Measurements from ENCODE around the gene ASB18.

Gene ASB18

GRCh38 chr2:236163471-236164200 is 100.6 kb downstream of the ASB18 start:
- H3K9me3 Mint-ChIP-seq = no peaks in the 10 kb centered on the region

DNA sequence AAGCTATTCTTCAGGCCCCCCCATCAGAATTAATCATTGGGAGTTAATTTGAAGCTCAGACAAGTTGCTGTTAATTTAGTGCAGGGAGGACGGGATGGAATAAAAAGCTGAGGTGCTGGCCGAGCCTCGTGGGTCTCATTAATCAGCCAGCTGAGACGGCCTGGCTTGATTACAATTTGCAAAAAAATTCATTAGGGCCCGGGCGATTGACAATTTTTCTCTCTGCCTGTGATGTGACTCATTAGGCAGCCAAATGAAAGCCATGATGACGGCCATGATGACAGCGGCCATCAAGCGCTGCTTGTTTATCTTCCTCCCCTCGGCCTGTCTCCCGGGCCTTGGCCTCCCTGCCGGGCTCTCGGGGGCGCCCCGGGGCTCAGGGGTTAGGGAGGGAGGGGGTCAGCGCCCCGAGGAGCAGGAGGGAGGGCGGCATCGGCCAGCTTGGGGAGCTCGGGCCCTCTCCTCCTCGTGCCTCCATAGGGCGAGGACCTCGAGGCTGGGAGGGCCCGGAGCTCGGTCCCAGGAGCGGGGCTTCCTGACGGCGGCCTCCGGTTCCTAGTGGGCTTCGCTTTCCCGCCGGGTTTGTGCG is 101.2 kb downstream of the ASB18 start:
- Mint-ChIP-seq H3K9me3 (no peaks in the 10 kb centered on the region), H3K27me3 (peaks cover 51% of the 10 kb centered on the region), H3K27ac (no peak overlapping the region), H3K4me1 (ENCODE audit: low read depth) (peaks cover 14% of the 10 kb centered on the region), H3K36me3 (ENCODE audit: low read depth) (no peaks in the 10 kb centered on the region), H3K4me3 (no peak overlapping the region)

More at GRCh38 chr2:236163471-236164200, 100.6 kb downstream of the ASB18 start:
- peaks cover 45% of the 10 kb centered on the region for H3K27me3 Mint-ChIP-seq
- no peak overlapping the region for H3K4me3 Mint-ChIP-seq
- no peak overlapping the region for H3K27ac Mint-ChIP-seq
- H3K4me1 Mint-ChIP-seq (ENCODE audit: low read depth) = peaks cover 14% of the 10 kb centered on the region
- H3K36me3 Mint-ChIP-seq (ENCODE audit: low read depth) = no peaks in the 10 kb centered on the region

DNA sequence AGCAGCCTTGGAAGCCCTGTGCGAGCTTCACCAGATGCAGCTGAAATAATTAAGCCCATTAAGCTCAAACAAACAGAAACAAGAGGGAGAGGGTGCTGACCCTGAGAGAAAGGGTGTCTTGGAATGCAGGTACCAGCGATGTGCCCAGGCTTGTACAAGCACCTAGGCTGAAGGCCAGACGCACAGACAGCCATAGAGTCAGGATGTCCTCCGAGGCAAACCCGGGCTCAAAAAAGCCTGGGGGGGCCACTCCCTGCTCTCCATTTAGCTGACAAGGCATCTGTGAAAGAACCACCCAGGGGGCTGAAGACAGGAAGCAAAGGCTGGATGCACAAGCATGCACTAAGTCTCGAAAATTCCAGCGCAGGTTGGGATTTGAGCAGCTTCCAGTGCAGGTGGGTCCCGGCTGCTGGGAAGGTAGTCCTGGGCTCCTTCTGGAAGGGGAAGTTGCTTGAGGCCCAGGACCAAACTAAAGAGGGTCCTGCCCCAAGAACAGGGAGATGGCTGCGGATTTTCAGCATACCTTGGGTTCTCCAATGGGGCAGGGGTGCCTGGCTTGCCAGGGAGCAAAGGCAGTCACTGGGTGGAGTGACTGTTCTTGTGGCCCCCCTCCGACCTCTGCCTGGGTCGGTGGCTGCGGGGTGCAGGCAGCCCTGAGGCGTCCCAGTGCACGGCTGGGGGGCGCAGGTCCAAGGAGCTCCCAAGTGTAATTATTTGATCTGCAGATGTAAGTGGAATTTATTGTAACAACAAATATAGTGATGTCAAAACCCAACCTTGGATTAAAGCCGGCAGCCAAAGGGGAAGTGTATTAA is 102.0 kb downstream of the ASB18 start:
- Mint-ChIP-seq H3K27me3 (peaks cover 57% of the 10 kb centered on the region), H3K9me3 (no peaks in the 10 kb centered on the region), H3K27ac (no peak overlapping the region), H3K4me3 (no peak overlapping the region), H3K36me3 (ENCODE audit: low read depth) (no peaks in the 10 kb centered on the region), H3K4me1 (ENCODE audit: low read depth) (peaks cover 14% of the 10 kb centered on the region)

DNA sequence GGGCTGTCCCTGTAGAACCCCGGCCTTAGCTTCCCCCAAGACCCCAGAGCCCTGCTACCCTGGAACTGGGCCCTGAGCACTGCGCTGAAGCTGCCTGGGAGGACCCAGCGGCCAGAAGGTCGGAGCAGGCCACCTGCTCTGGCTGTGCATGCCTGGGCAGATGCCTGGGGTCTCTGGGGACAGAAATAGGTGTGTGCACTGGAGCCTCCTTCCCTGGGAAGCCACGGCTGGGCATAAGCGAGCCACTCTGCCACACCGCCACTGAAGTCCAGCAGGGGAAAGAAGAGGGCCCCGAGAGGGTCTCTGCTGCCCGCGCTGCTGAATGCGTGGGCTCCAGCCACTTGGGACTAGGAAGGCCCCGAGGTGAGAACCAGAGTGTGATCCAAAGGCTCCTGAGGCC is 102.7 kb downstream of the ASB18 start:
- Mint-ChIP-seq H3K4me1 (ENCODE audit: low read depth) (peaks cover 10% of the 10 kb centered on the region), H3K4me3 (no peak overlapping the region), H3K36me3 (ENCODE audit: low read depth) (no peaks in the 10 kb centered on the region), H3K27me3 (peaks cover 58% of the 10 kb centered on the region), H3K27ac (no peak overlapping the region), H3K9me3 (no peaks in the 10 kb centered on the region)

DNA sequence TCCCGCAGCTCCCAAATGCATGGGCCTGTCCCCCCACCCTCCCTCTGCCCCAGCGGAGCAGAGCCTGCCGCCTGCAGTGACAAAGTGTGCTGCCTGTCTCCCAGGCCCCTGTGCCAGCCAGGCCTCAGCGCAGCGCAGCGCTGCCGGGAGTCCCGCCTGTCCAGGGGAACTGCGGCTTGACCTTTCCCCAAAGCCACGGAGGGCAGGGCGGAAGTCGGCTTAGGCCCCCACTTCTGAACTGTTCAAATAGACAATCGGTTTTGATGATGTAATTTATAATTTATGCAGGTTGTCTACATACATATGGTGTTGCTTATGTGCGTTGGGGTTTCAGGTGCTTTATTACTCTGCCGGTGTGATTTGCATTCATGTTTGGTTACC is 103.1 kb downstream of the ASB18 start:
- no peak overlapping the region for H3K27ac Mint-ChIP-seq
- H3K4me1 Mint-ChIP-seq (ENCODE audit: low read depth) = peaks cover 6% of the 10 kb centered on the region
- peaks cover 54% of the 10 kb centered on the region for H3K27me3 Mint-ChIP-seq
- no peak overlapping the region for H3K4me3 Mint-ChIP-seq
- no peaks in the 10 kb centered on the region for H3K9me3 Mint-ChIP-seq
- H3K36me3 Mint-ChIP-seq (ENCODE audit: low read depth) = no peaks in the 10 kb centered on the region

DNA sequence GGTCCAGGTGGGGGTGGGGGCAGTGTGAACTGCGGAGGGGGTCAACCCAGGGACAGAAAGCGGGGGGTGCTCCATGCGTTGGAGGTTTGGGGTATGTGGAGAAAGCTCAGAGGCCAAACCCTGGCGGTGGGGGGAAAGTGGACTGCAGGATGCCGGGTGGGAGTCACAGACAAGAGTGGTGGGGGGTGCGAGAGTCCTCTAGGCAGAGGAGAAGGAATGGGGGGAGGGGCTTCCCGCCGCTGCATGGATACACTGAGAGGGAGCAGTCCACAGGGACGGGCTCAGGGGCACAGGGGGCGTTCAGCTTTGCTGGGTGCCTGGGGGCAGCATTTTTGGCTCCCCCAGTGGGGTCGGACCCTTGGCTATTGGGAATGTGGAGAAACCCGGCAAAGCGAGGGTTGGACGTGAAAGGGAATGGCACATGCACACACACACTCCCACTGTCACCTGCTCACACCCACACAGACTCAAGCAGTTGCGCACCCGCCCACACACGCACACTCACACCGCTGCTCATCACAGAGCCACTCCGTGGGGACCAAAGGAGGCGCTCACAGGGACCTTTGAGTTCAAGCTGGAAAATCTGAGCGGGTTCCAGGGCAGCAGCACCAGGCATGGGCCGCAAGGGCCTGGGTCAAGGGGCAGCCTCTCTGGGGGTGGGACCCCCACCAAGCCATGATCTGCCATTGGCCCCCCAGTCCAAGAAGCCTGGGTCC is 103.7 kb downstream of the ASB18 start:
- Mint-ChIP-seq H3K36me3 (ENCODE audit: low read depth) (no peaks in the 10 kb centered on the region), H3K27me3 (peaks cover 49% of the 10 kb centered on the region), H3K4me1 (ENCODE audit: low read depth) (peaks cover 6% of the 10 kb centered on the region), H3K9me3 (no peaks in the 10 kb centered on the region), H3K4me3 (no peak overlapping the region), H3K27ac (no peak overlapping the region)

DNA sequence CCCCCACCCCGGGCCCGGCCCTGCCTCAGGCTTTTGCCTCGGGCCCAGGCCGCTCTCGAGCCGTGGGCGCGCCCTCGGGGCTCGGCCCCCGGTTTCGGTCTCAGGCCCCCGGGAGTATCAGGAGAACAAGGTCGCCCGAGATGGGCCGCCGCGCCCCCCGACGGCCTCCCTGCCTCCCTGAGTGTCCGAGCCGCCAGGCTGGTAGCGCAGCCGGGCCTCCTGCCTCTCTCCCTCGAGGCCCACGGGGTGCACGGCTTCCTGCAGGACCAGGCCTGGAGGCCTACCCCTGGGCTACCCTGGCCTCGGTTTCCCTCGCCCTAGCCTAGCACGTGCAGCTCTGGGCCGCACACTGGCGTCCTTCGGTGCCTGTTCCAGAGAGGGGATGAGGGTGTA is 104.4 kb downstream of the ASB18 start:
- Mint-ChIP-seq H3K27me3 (peaks cover 41% of the 10 kb centered on the region), H3K27ac (no peak overlapping the region), H3K4me3 (no peak overlapping the region), H3K4me1 (ENCODE audit: low read depth) (peaks cover 2% of the 10 kb centered on the region), H3K36me3 (ENCODE audit: low read depth) (no peaks in the 10 kb centered on the region), H3K9me3 (no peaks in the 10 kb centered on the region)

- no peaks in the 10 kb centered on the region for H3K4me1 Mint-ChIP-seq (ENCODE audit: low read depth)
- peaks cover 5% of the 10 kb centered on the region for H3K9me3 Mint-ChIP-seq
- H3K36me3 Mint-ChIP-seq (ENCODE audit: low read depth) = no peaks in the 10 kb centered on the region
- H3K27ac Mint-ChIP-seq = no peak overlapping the region
- H3K27me3 Mint-ChIP-seq = peaks cover 45% of the 10 kb centered on the region
- H3K4me3 Mint-ChIP-seq = no peak overlapping the region
Observed at GRCh38 chr2:236158969-236159777, 105.0 kb downstream of the ASB18 start.

DNA sequence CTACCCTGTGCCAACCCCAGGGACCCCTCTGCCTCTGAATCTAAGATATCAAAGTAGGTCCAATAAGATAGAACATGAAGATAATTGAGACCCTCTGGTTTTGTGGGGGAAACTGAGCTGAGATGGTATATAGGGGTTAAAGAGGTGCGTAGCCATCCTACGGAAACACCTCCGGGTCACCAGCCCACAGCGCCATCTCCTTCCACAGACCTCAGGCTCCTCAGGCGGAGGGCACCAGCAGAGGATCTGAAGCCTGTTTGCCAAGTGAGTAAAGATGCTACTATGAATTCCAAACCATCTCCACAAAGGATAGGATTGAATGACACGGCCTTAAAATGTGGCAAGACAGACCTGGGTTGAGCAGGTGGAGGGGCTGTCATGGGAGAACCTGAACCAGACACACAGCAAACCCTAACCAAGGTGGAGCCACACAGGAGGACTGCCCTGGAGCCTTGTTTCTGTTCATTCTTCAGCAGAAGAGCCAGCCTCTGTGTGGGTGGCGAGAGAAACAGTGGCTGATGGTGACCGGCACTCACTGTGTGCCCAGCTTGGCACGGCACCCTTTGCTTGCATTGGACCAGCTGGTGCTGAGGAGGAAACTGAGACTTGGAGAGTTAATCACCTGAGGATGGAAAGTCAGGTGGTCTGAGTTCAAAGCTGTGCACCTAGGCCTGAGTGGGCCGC is 106.2 kb downstream of the ASB18 start:
- Mint-ChIP-seq H3K4me1 (ENCODE audit: low read depth) (no peaks in the 10 kb centered on the region), H3K27me3 (peaks cover 50% of the 10 kb centered on the region), H3K36me3 (ENCODE audit: low read depth) (no peaks in the 10 kb centered on the region), H3K27ac (no peak overlapping the region), H3K9me3 (peaks cover 10% of the 10 kb centered on the region), H3K4me3 (no peak overlapping the region)

GRCh38 chr2:236157366-236157765 is 106.8 kb downstream of the ASB18 start:
- no peak overlapping the region for H3K27ac Mint-ChIP-seq
- H3K4me1 Mint-ChIP-seq (ENCODE audit: low read depth) = no peaks in the 10 kb centered on the region
- peaks cover 10% of the 10 kb centered on the region for H3K9me3 Mint-ChIP-seq
- peaks cover 44% of the 10 kb centered on the region for H3K27me3 Mint-ChIP-seq
- no peaks in the 10 kb centered on the region for H3K36me3 Mint-ChIP-seq (ENCODE audit: low read depth)
- no peak overlapping the region for H3K4me3 Mint-ChIP-seq

DNA sequence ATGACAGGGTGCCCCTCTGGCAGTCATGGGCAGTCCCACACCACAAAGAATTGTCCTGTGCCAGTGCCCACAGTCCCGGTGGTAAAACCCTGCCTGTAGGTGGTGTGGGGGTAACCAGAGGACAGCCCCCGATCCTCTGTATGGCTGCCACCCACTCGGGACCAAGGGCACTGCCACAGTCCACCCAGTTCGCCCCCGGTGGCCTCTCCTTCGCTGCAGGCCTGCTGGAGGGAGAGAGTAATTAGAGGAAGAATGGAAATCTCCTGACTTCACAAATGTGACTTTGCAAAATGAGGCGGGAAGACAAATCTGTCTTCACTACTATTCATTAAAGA is 107.4 kb downstream of the ASB18 start:
- H3K27me3 Mint-ChIP-seq = peaks cover 39% of the 10 kb centered on the region
- H3K4me3 Mint-ChIP-seq = no peak overlapping the region
- peaks cover 10% of the 10 kb centered on the region for H3K9me3 Mint-ChIP-seq
- no peaks in the 10 kb centered on the region for H3K4me1 Mint-ChIP-seq (ENCODE audit: low read depth)
- no peak overlapping the region for H3K27ac Mint-ChIP-seq
- H3K36me3 Mint-ChIP-seq (ENCODE audit: low read depth) = no peaks in the 10 kb centered on the region

GRCh38 chr2:236156095-236156859 is 107.9 kb downstream of the ASB18 start:
- Mint-ChIP-seq H3K4me1 (ENCODE audit: low read depth) (no peaks in the 10 kb centered on the region), H3K27me3 (peaks cover 33% of the 10 kb centered on the region), H3K4me3 (no peak overlapping the region), H3K9me3 (peaks cover 10% of the 10 kb centered on the region), H3K27ac (no peak overlapping the region), H3K36me3 (ENCODE audit: low read depth) (no peaks in the 10 kb centered on the region)

DNA sequence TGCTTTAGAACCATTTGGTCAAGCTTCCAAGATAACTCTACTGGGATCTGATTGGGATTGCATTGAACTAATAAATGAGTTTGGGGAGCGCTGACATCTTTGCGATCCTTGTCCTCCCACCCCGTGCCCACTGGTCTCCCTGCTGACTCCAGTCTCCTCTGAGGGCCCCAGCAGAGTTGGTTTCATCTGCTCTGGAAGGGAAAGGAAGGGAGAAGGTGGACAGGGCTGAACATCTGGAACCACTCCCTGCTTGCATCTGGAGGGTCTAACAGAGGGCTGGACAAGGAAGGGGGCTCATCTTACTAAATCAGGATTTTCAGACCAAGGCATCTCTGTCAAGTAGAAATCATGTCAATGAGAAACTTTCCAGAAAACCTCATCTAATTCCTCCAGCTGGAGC is 108.8 kb downstream of the ASB18 start:
- H3K9me3 Mint-ChIP-seq = peaks cover 10% of the 10 kb centered on the region
- no peak overlapping the region for H3K4me3 Mint-ChIP-seq
- no peaks in the 10 kb centered on the region for H3K36me3 Mint-ChIP-seq (ENCODE audit: low read depth)
- no peak overlapping the region for H3K27ac Mint-ChIP-seq
- peaks cover 30% of the 10 kb centered on the region for H3K27me3 Mint-ChIP-seq
- no peaks in the 10 kb centered on the region for H3K4me1 Mint-ChIP-seq (ENCODE audit: low read depth)

Measured in stimulated activated naive CD8-positive, alpha-beta T cell treated with anti-CD3 and anti-CD28 coated beads, Interleukin-15, Interleukin-2, amounts not matched to agents 100 ng/mL and 50 ng/mL, for 24 hours (primary cell).